HG02571 (cell line): ENCODE results near the gene ANKRD29.

Experiments
- ATAC-seq: cut with Tn5 transposase; IDR thresholded peaks from one replicate; pipeline ENCODE4 v1.9.1; 2021; ENCODE audit warnings: mild to moderate bottlenecking, moderate library complexity; ENCODE audit not compliant: unreplicated experiment

Gene ANKRD29

GRCh38 chr18:23688528-23688927 is 25.8 kb upstream of the ANKRD29 start:
- ATAC-seq: no peak

GRCh38 chr18:23684515-23685197 is 21.9 kb upstream of the ANKRD29 start:
- ATAC-seq: no peak

GRCh38 chr18:23683671-23684070 is 21.0 kb upstream of the ANKRD29 start:
- ATAC-seq: no peak

- no peak for ATAC-seq
Measured at GRCh38 chr18:23683155-23683554, 20.4 kb upstream of the ANKRD29 start.

- ATAC-seq: no peak
Measured at GRCh38 chr18:23682472-23682871, 19.8 kb upstream of the ANKRD29 start.

- no peak for ATAC-seq
Measured at GRCh38 chr18:23682045-23682444, 19.3 kb upstream of the ANKRD29 start.

- no peak for ATAC-seq
Measured at GRCh38 chr18:23675896-23676295, 13.2 kb upstream of the ANKRD29 start.

GRCh38 chr18:23675236-23675635 is 12.5 kb upstream of the ANKRD29 start:
- ATAC-seq: no peak

- ATAC-seq: no peak
Measured at GRCh38 chr18:23673725-23674124, 11.0 kb upstream of the ANKRD29 start.

- no peak for ATAC-seq
Measured at GRCh38 chr18:23671564-23671963, 8.9 kb upstream of the ANKRD29 start.

- ATAC-seq: no peak
Measured at GRCh38 chr18:23669804-23670405, 7.2 kb upstream of the ANKRD29 start.

- ATAC-seq: no peak
Measured at GRCh38 chr18:23669202-23669766, 6.6 kb upstream of the ANKRD29 start.

GRCh38 chr18:23668731-23669130 is 6.0 kb upstream of the ANKRD29 start:
- no peak for ATAC-seq

- no peak for ATAC-seq
Measured at GRCh38 chr18:23667114-23667513, 4.4 kb upstream of the ANKRD29 start.

- ATAC-seq: no peak
Measured at GRCh38 chr18:23664674-23665073, 2.0 kb upstream of the ANKRD29 start.

- no peak for ATAC-seq
Measured at GRCh38 chr18:23661735-23662308, 889 bp downstream of the ANKRD29 start.

- ATAC-seq: no peak
Measured at GRCh38 chr18:23658285-23658684, 4.4 kb downstream of the ANKRD29 start.

GRCh38 chr18:23652232-23652631 is 10.5 kb downstream of the ANKRD29 start:
- ATAC-seq: no peak

GRCh38 chr18:23650968-23651927 is 11.5 kb downstream of the ANKRD29 start:
- no peak for ATAC-seq

- no peak for ATAC-seq
Measured at GRCh38 chr18:23648940-23649607, 13.6 kb downstream of the ANKRD29 start.
